HG02884 (cell line): ENCODE results near the gene ZNF319.

ENCODE experiments used
- ATAC-seq: cut with Tn5 transposase; IDR thresholded peaks from one replicate; pipeline ENCODE4 v1.9.1; 2021; ENCODE audit warnings: mild to moderate bottlenecking, moderate library complexity; ENCODE audit not compliant: unreplicated experiment

Gene ZNF319

GRCh38 chr16:58037365-58038057 is 37.0 kb upstream of the ZNF319 start:
- ATAC-seq: no peak

- ATAC-seq: no peak
Observed at GRCh38 chr16:58036943-58037342, 36.5 kb upstream of the ZNF319 start.

- ATAC-seq: no peak
Observed at GRCh38 chr16:58035356-58036170, 35.1 kb upstream of the ZNF319 start.

DNA sequence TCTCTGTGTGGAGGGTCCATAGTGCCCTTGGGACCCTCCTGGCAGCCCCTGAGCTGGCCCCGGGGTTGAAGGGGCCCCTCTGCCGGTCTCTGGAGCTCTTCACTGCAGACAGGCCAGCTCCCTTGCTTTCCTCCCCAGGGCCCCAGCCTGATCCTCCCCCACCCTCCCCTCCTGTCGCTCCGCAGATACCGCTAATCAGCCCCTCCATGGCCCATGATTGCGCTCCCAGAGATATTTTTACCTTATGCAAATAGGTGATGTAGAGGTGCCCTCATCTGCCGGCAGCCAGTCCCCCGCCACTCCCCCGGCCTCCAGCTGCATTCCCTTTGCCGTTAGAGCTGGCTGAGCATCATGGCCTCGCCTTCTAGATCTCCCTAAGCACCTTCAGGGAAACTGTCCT is 34.3 kb upstream of the ZNF319 start:
- ATAC-seq: no peak

- ATAC-seq: no peak
Observed at GRCh38 chr16:58034128-58034685, 33.7 kb upstream of the ZNF319 start.

DNA sequence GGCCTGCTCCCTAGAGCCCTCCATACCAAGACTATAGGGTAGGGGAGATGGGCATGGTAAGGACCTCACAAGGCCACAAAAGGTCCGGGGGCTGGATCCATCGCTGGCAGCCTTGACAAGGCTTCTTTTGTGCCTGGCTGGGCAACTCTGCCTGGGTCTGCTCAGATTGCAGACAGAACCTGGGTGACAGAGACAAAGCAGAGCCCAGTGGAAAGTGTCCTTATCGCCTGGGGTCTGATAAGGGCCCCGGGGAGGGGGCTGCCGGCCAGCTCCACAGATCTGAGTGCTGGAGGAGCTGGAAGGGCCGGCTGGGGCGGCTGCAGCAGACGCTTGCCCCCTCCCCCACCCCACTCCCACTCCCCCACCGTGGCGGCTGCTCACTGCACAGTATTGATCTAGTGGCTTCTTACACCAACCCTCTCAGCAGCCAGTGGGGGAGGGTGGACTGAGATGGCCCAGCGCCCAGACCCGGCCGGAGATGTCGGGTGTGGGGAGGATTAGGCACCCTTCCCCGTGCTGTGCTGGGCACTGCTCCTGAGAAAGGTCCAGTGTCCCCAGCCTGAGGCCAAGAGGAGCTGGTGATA is 32.3 kb upstream of the ZNF319 start:
- ATAC-seq: no peak

GRCh38 chr16:58031016-58031800 is 30.7 kb upstream of the ZNF319 start:
- no peak for ATAC-seq

DNA sequence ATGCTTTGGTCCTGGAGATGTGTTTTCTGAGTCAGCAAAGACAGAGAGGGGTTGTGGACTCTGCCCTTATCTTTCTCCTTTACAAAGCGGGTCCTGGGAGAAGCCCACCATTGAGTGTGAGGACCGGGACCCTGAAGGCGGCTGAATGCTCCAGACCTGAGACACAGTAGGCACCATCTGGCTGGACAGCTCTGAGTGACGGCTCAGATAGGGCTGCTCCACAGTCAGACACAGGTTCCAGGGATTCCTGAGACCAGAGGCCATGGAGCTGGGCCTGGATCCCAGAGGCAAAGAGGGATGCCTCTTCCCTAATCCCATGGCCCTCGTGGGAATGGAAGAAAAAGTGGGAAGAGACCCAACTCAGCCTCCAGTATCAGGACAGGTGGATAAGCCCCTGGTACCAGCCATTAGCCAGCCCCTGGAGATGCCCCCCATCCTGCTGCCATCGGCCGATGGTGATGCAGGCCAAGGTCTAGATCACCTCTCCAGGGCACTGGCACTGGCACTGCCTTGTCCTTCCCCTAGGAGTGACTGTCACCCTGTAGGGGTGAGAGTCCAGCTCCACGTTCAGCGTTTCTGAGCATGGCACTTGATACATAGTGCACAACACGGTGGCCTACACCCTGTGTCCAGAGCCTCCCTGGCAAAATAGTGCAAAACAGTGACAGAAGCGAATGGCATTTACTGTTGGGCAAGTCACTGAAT is 29.8 kb upstream of the ZNF319 start:
- ATAC-seq: no peak

- no peak for ATAC-seq
Observed at GRCh38 chr16:58029410-58029809, 28.9 kb upstream of the ZNF319 start.

DNA sequence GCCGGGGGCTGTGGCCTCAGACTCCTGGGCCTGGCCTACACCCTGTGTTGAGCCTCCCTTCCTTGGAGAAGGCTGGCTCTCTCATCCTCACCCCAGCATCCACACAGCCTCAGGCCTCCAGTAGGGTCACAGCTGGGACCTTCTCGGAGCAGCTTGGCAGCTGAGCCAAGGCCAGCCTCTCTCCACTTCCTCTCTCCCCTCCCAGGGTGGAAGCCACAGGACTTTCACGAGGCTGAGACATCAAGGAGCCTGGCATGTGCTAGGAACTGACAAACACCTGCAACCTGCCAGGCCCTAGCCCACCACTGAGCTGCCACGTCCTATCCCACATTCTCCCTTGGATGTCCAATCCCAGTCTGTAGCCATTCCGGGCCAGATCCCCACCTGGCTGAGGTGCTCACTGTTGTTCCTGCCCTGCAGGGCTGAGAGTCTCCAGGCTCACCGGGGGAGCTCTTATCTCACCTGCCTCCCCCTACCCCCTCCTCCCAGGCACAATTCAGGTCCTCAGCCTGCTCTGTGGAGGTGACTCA is 28.1 kb upstream of the ZNF319 start:
- no peak for ATAC-seq

- ATAC-seq: no peak
Observed at GRCh38 chr16:58027916-58028455, 27.5 kb upstream of the ZNF319 start.

- ATAC-seq: no peak
Observed at GRCh38 chr16:58027161-58027915, 26.9 kb upstream of the ZNF319 start.

DNA sequence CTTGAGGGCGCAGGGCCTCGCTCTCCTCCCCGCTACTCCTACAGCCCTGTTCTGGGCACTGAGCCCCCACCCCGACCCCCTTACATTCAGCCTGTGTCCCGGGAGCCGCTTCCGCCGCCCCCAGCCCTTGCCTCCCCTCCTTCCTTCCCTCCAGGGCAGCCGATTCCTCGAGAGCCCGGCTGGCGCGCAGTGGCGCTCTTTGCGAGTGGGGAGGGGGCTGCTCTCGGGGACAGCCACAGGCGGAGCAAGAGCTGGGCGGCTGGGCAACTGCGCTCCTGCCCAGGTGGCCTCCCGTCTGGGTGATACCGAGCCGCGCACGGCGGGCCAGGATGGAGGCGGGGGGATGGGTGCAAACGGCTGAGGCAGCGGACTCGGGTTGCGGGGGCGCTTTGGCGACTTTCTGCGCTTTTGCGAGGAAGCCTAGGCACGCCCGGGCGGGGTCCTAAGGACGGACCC is 26.3 kb upstream of the ZNF319 start:
- ATAC-seq: no peak

GRCh38 chr16:58026139-58026704 is 25.8 kb upstream of the ZNF319 start:
- peak; percentile 19 for ATAC-seq

DNA sequence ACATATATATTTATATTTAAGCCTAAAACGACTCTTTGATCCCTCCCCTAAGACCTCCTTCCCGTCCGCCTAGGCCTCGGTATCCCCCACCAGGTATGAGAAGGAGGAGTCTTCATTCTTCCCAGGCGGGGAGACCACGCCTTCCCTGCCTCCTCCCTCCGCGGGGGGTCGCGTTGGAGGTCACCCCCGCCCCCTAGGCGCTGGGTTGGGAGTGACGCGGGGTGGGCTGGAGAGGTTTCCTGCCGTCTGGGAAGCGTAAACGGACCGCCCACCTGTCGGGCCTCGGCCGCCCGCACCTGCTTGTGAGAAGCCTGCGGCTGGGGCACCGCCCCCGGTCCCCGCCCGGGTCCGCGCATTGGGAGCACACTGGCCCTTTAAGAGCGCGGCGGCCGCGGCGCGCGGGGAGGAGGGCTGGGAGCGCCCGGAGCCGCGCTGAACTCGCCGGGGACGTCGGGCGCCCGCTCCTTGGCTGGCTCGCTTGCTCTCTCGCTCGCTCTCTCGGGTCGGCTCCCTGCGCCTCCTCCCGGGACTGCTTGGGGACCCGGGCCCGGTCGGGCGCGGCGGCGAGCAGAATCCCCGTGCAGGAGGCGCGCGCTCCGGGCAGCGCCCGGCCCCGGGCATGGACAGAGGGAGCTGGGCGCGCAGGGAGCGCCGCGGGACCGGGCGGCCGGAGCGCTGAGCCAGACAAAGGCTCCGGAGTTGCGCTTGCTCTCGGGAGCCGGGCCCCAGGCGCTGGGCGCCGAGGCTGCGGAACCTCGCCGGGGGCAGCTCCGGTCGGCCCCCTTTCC is 25.1 kb upstream of the ZNF319 start, which contains the start of gene MMP15:
Gene MMP15, plus strand, starts transcription at position 404 of the 788 bp plus-strand sequence. CDS start 597 bp downstream, outside the sequence.
- peak; percentile 51 for ATAC-seq

GRCh38 chr16:58024486-58025350 is 24.2 kb upstream of the ZNF319 start:
- no peak for ATAC-seq
